Measurements from ENCODE around the gene FXYD5. TPM values are rescaled to one million over a fixed set of nuclear protein-coding genes. Genes with fewer than 3 reads are reported as not detected.

The FXYD5 gene
- total and polyA plus RNA-seq, 2 donors (not counting 1 experiment from before 2014, with no cell fraction given), result 310 to 390 TPM

GRCh38 chr19:35146746-35147459, 7.6 kb upstream of the FXYD5 start:
- no peaks in the 10 kb centered on the region for H4K20me1 ChIP-seq (ENCODE audit: control insufficient read depth, insufficient read depth, low read length, poor library complexity, severe bottlenecking)
- Mint-ChIP-seq H3K27me3 (no peaks in the 10 kb centered on the region), H3K4me3 (no peak overlapping the region), H3K4me1 (peaks cover 22% of the 10 kb centered on the region), H3K27ac (no peak overlapping the region), H3K9me3 (ENCODE audit: insufficient read depth) (no peaks in the 10 kb centered on the region)
- no peaks in the 10 kb centered on the region for H3K36me3 ChIP-seq (replicated peaks in 1 of 2; ENCODE audit: control extremely low read depth in 1 of 2, control insufficient read depth in 1 of 2, extremely low read depth in 1 of 2, insufficient read depth in 2 of 2, low read length in 1 of 2)
- no peak overlapping the region for H3K4me2 ChIP-seq (replicated peaks; ENCODE audit: low read depth, low read length, poor library complexity, severe bottlenecking)
- TF ChIP-seq EZH2 (IDR thresholded peaks at IDR 0.05; ENCODE audit: borderline replicate concordance, insufficient read depth, low read depth, low read length, poor library complexity, severe bottlenecking) (no peak), CTCF (IDR thresholded peaks at IDR 0.05) (no peak)
- peaks cover 16 to 21% of the 10 kb centered on the region in 2 donors for H3K4me1 ChIP-seq (ENCODE audit: control insufficient read depth in 2 of 2, insufficient read depth in 2 of 2, low read length in 2 of 2)
- POLR2A ChIA-PET, result no interaction called here
- H3K79me2 ChIP-seq (ENCODE audit: control insufficient read depth, insufficient read depth, low read length), result no peaks in the 10 kb centered on the region
- no peak overlapping the region for H3K9ac ChIP-seq (ENCODE audit: low read length)
- no peak overlapping the region for H3K27ac ChIP-seq (ENCODE audit: low read length in 2 of 2)
- CTCF ChIA-PET, result interaction anchor here (1.0 to 6.1 kb wide), 3 partner anchors 16 to 70 kb away, joined by 3 to 64 read pairs (median 3); no protein-coding TSS in a partner anchor
- H3K9me3 ChIP-seq (ENCODE audit: control extremely low read depth in 1 of 3, control insufficient read depth in 2 of 3, insufficient read depth in 1 of 3, low read length in 2 of 3), result no peaks in the 10 kb centered on the region
- 76% methylated on average over 3 of the region's 7 CpGs for WGBS (ENCODE audit: insufficient coverage)
- H2AFZ ChIP-seq (ENCODE audit: insufficient read depth, low read depth, low read length, poor library complexity, severe bottlenecking), result no peak overlapping the region
- no peak for ATAC-seq (ENCODE audit: low read depth)
- intact Hi-C loops (cut with micrococcal nuclease), result loop anchor here (10.0 kb wide), 2 partner anchors 178 to 348 kb away; partner anchors contain the start of genes CD22 and KRTDAP
- no peak for DNase-seq
- no peak overlapping the region for H3K4me3 ChIP-seq (ENCODE audit: control extremely low read depth in 1 of 5, extremely low read depth in 1 of 5, insufficient read depth in 1 of 5, low read depth in 2 of 5, low read length in 4 of 5)
- H3K27me3 ChIP-seq (replicated peaks in 1 of 4; ENCODE audit: control extremely low read depth in 1 of 4, control insufficient read depth in 3 of 4, insufficient read depth in 4 of 4, low read length in 3 of 4), result peaks cover 0 to 10% (median 3%) of the 10 kb centered on the region in 4 experiments

GRCh38 chr19:35149463-35149862, 5.1 kb upstream of the FXYD5 start:
- no peak overlapping the region for H3K4me3 Mint-ChIP-seq
- Histone ChIP-seq H3K4me1 (ENCODE audit: control insufficient read depth in 2 of 2, insufficient read depth in 2 of 2, low read length in 2 of 2) (peaks cover 6 to 16% of the 10 kb centered on the region in 2 donors), H3K4me2 (replicated peaks; ENCODE audit: low read depth, low read length, poor library complexity, severe bottlenecking) (no peak overlapping the region), H3K36me3 (replicated peaks in 1 of 2; ENCODE audit: control extremely low read depth in 1 of 2, control insufficient read depth in 1 of 2, extremely low read depth in 1 of 2, insufficient read depth in 2 of 2, low read length in 1 of 2) (no peaks in the 10 kb centered on the region), H2AFZ (ENCODE audit: insufficient read depth, low read depth, low read length, poor library complexity, severe bottlenecking) (no peak overlapping the region), H3K27ac (ENCODE audit: low read length in 2 of 2) (no peak overlapping the region), H3K27me3 (replicated peaks in 1 of 4; ENCODE audit: control extremely low read depth in 1 of 4, control insufficient read depth in 3 of 4, insufficient read depth in 4 of 4, low read length in 3 of 4) (peaks cover 0 to 3% (median 0%) of the 10 kb centered on the region in 4 experiments), H3K9me3 (ENCODE audit: control extremely low read depth in 1 of 3, control insufficient read depth in 2 of 3, insufficient read depth in 1 of 3, low read length in 2 of 3) (no peaks in the 10 kb centered on the region), H4K20me1 (ENCODE audit: control insufficient read depth, insufficient read depth, low read length, poor library complexity, severe bottlenecking) (no peaks in the 10 kb centered on the region), H3K9ac (ENCODE audit: low read length) (no peak overlapping the region), H3K79me2 (ENCODE audit: control insufficient read depth, insufficient read depth, low read length) (peaks cover 14% of the 10 kb centered on the region), H3K4me3 (ENCODE audit: control extremely low read depth in 1 of 5, extremely low read depth in 1 of 5, insufficient read depth in 1 of 5, low read depth in 2 of 5, low read length in 4 of 5) (no peak overlapping the region)
- no peaks in the 10 kb centered on the region for H3K27me3 Mint-ChIP-seq
- peaks cover 20% of the 10 kb centered on the region for H3K4me1 Mint-ChIP-seq
- no peak overlapping the region for H3K27ac Mint-ChIP-seq
- intact Hi-C loops (cut with micrococcal nuclease), result loop anchor here (10.0 kb wide), 2 partner anchors 175 to 345 kb away; partner anchors contain the start of genes CD22 and KRTDAP
- TF ChIP-seq EZH2 (IDR thresholded peaks at IDR 0.05; ENCODE audit: borderline replicate concordance, insufficient read depth, low read depth, low read length, poor library complexity, severe bottlenecking), result no peak
- no peak for TF ChIP-seq CTCF (IDR thresholded peaks at IDR 0.05)
- DNase-seq (no peak), ATAC-seq (ENCODE audit: low read depth) (no peak)
- ChIA-PET CTCF (interaction anchor here (1.1 to 6.6 kb wide), 2 partner anchors 7 to 90 kb away, joined by 3 to 77 read pairs; partner anchors contain the start of gene FXYD7), POLR2A (no interaction called here)
- 100% methylated on average over 1 of the region's 3 CpGs for WGBS (ENCODE audit: insufficient coverage)
- no peaks in the 10 kb centered on the region for H3K9me3 Mint-ChIP-seq (ENCODE audit: insufficient read depth)

Measured in B cell (primary cell).